ENCODE measurements around the gene BCL2.

GRCh38 chr18:63293935-63294334 lies 25.6 kb downstream of the BCL2 start:
- TF ChIP-seq CTCF (IDR thresholded peaks at IDR 0.05) (no peak), POLR2A (IDR thresholded peaks at IDR 0.05) (no peak), POLR2AphosphoS5 (IDR thresholded peaks at IDR 0.05) (no peak)

Data from prostate gland (tissue), 2 donors.